ENCODE measurements around the gene PPP6R2.
A peak's percentile ranks its signal among the peaks of the same experiment; 100 is the strongest.

The PPP6R2 gene

GRCh38 chr22:50341977-50342650 is 1.0 kb upstream of the PPP6R2 start:
- Histone ChIP-seq H3K4me2 (ENCODE audit: low read length) (peak overlapping the region; percentile 99), H4K20me1 (ENCODE audit: control insufficient read depth, insufficient read depth, low read depth, low read length) (no peaks in the 10 kb centered on the region), H3K27ac (ENCODE audit: low read depth, low read length) (peak overlapping the region; percentile 98), H3K4me1 (ENCODE audit: control insufficient read depth, low read length) (peaks cover 59% of the 10 kb centered on the region), H3K27me3 (ENCODE audit: control insufficient read depth, low read length) (no peaks in the 10 kb centered on the region), H3K9me2 (replicated peaks; ENCODE audit: control insufficient read depth, low read length) (no peaks in the 10 kb centered on the region), H3K79me2 (ENCODE audit: control insufficient read depth, low read length) (peaks cover 52% of the 10 kb centered on the region), H3K9me3 (ENCODE audit: control insufficient read depth, insufficient read depth, low read length) (peaks cover 17% of the 10 kb centered on the region; the same call in 1 of the 2 replicates), H3F3A (ENCODE audit: control insufficient read depth, insufficient read depth) (peaks cover 53% of the 10 kb centered on the region), H3K4me3 (ENCODE audit: low read length) (peak overlapping the region; percentile 88), H3K36me3 (ENCODE audit: control insufficient read depth, low read length) (peaks cover 29% of the 10 kb centered on the region)
- TF ChIP-seq CTCF (IDR thresholded peaks at IDR 0.05; ENCODE audit: low read depth, low read length, poor library complexity, severe bottlenecking) = peak; percentile 97
- TF ChIP-seq EZH2phosphoT487 (IDR thresholded peaks at IDR 0.05; ENCODE audit: borderline replicate concordance, low read length) = no peak

GRCh38 chr22:50343541-50343935 is 411 bp downstream of the PPP6R2 start:
- TF ChIP-seq CTCF (IDR thresholded peaks at IDR 0.05; ENCODE audit: low read depth, low read length, poor library complexity, severe bottlenecking) (no peak), EZH2phosphoT487 (IDR thresholded peaks at IDR 0.05; ENCODE audit: borderline replicate concordance, low read length) (no peak)
- Histone ChIP-seq H3K9me2 (replicated peaks; ENCODE audit: control insufficient read depth, low read length) (no peaks in the 10 kb centered on the region), H3K27ac (ENCODE audit: low read depth, low read length) (peak overlapping the region; percentile 98), H3K36me3 (ENCODE audit: control insufficient read depth, low read length) (peaks cover 26% of the 10 kb centered on the region), H3K4me2 (ENCODE audit: low read length) (peak overlapping the region; percentile 99), H3K4me3 (ENCODE audit: low read length) (peak overlapping the region; percentile 88), H3F3A (ENCODE audit: control insufficient read depth, insufficient read depth) (peaks cover 41% of the 10 kb centered on the region), H3K9me3 (ENCODE audit: control insufficient read depth, insufficient read depth, low read length) (peaks cover 7% of the 10 kb centered on the region; the same call in 1 of the 2 replicates), H3K27me3 (ENCODE audit: control insufficient read depth, low read length) (no peaks in the 10 kb centered on the region), H3K4me1 (ENCODE audit: control insufficient read depth, low read length) (peaks cover 45% of the 10 kb centered on the region), H3K79me2 (ENCODE audit: control insufficient read depth, low read length) (peaks cover 52% of the 10 kb centered on the region), H4K20me1 (ENCODE audit: control insufficient read depth, insufficient read depth, low read depth, low read length) (peaks cover 5% of the 10 kb centered on the region; the same call in 1 of the 2 replicates)

GRCh38 chr22:50346470-50346869 is 3.3 kb downstream of the PPP6R2 start:
- Histone ChIP-seq H3K4me3 (ENCODE audit: low read length) (no peak overlapping the region), H3K4me1 (ENCODE audit: control insufficient read depth, low read length) (peaks cover 15% of the 10 kb centered on the region), H3F3A (ENCODE audit: control insufficient read depth, insufficient read depth) (peaks cover 12% of the 10 kb centered on the region), H3K9me3 (ENCODE audit: control insufficient read depth, insufficient read depth, low read length) (no peaks in the 10 kb centered on the region), H3K9me2 (replicated peaks; ENCODE audit: control insufficient read depth, low read length) (no peaks in the 10 kb centered on the region), H3K36me3 (ENCODE audit: control insufficient read depth, low read length) (peaks cover 21% of the 10 kb centered on the region), H3K79me2 (ENCODE audit: control insufficient read depth, low read length) (peaks cover 67% of the 10 kb centered on the region), H3K4me2 (ENCODE audit: low read length) (no peak overlapping the region; the same call in 1 of the 2 replicates), H3K27me3 (ENCODE audit: control insufficient read depth, low read length) (no peaks in the 10 kb centered on the region), H4K20me1 (ENCODE audit: control insufficient read depth, insufficient read depth, low read depth, low read length) (peaks cover 5% of the 10 kb centered on the region; the same call in 1 of the 2 replicates), H3K27ac (ENCODE audit: low read depth, low read length) (no peak overlapping the region)
- TF ChIP-seq CTCF (IDR thresholded peaks at IDR 0.05; ENCODE audit: low read depth, low read length, poor library complexity, severe bottlenecking) = no peak
- no peak for TF ChIP-seq EZH2phosphoT487 (IDR thresholded peaks at IDR 0.05; ENCODE audit: borderline replicate concordance, low read length)

All from DOHH2 (cell line).